Measurements from ENCODE around the gene SPECC1L.
"Not testable (repeated sequence)": the region's sequence is repeated elsewhere in the genome, so short reads cannot be mapped to it uniquely, and the experiment has no call there.

Gene SPECC1L

DNA sequence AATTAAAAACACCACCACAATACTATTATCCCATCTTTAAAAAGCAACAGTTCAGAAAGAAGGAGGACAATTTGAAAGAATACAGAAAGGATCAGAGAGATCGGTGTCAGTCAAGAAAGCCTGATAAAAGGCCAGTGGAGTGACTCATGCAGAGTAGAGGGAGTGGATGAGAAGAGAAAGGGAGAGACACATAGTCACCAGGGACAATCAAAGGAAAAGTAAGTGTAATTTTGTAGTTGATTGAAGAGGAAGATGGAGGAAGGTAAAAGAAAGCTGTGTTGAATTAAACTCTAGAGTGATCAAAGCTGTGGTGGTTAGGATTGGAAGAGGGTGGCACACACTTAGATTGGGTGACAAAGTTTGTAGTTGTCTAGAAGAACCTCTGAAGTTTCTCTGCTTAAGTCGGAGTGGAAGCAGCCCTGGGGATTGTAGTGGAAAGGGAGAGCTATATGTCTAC lies 14.1 kb downstream of the SPECC1L start:
- DNase-seq = peak; percentile 37

DNA sequence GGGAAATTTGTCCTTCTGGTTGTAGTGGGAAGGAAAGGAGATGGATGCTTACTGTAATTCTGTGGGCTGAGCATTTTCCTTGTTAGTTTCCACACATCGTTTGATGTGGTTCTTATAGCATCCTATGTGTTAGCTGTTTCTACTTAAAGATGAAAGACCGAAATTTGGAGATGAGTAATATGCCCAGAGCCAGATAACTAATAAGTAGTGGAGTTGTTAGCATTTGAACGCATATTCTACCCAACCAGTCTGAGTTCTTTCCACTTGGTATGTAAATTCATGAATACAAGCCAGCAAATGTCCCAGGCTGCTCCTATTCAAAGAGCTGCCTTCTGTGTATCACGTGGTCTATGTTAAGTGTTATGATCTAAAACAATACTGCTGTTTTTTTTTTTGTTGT lies 14.6 kb downstream of the SPECC1L start:
- DNase-seq = peak; percentile 77

DNA sequence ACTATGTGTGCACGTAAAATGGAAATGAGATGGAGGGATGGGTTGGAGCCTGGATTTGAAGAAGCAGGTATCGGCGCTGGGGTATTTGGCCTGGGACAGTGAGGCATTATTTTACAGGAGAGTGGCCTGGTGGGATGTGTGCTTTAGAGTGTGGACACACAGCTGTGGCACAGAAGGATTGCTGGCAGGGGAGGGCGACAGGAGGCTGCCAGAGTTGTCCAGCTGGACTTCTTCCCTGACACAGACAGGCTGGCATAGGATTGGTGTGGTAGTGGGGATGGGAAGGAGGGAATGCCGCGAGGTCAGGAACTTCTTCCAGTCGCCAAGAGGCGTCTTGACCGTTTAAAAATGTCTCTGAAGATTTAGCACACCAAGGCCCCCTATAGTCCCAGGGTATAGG lies 16.6 kb downstream of the SPECC1L start:
- not testable (repeated sequence) for DNase-seq

DNA sequence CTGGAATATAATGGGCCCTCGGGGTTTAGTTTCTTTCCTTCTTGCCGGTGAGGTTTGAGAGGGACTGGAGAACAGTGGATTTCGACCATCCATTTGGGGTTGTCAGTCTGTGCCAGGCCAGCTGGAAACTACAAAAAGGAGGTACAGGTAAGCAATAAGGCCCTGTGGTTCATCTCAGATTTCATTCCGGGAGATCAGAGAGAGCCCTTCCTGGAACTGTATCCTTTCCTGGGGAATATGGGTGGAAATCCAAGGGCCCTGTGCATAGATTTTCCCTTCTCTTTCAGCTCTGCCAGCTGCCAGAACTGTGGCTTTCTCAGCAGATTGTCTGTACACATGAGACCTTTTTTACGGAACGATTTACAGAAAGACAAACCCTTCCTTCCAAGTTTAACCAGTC lies 17.2 kb downstream of the SPECC1L start:
- not testable (repeated sequence) for DNase-seq

DNA sequence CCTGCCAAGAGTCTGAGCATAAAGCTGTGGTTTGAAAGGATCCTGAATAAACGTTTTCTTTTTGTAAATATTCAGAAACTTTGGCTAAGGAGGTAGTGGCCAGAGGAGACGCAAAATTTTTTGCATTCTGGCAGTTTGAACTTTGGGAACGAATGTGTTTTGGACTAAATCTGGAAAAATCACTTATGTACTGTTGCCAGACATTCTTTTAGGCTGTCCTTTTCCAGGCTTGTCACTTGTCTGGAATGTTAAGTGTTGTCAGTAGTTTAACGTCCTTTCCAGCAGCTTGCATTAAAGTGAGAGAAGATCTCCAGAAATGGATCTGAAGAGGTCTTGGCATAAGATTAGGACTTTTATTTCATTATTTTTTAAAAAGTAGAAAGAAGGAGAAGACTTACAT lies 18.5 kb downstream of the SPECC1L start:
- DNase-seq = peak; percentile 94

DNA sequence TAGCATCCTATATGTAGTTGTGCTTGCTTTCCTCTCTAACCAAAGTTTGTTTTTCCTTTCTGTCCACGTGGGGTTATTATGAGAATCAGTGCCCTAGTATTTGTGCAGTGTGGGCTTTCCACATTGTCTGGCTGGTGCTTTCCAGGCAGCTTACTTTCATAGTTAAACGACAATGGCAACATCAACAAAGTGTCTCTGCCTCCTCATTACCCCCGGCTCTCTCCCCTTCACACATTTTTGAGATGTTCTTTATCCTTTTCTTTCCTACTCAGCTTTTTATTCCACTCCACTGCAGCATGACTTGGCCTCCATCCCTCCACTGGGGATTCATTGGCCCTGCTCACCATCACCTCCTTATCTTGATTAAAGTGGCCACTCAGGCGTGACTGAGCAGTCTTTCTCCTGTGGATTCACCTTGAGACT lies 19.1 kb downstream of the SPECC1L start:
- peak; percentile 4 for DNase-seq

DNA sequence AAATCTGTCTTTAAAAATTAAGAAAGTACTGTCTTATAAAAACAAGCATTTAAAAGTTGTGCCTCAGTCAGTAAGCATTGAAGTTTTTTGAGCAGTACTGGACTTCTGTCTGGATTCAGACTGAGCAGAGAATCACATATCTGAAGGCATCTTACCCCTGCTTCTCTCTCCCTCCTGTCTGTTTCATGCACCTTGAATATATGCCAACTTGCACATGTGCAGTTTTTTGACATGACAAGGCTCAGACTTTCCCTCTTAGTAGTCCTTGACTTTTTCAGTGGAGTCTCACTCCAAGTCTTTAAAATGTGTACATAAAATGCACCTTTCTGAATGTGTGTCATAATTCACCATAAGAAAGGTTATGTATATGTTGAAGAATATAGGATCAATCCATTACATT lies 19.8 kb downstream of the SPECC1L start:
- peak; percentile 61 for DNase-seq

DNA sequence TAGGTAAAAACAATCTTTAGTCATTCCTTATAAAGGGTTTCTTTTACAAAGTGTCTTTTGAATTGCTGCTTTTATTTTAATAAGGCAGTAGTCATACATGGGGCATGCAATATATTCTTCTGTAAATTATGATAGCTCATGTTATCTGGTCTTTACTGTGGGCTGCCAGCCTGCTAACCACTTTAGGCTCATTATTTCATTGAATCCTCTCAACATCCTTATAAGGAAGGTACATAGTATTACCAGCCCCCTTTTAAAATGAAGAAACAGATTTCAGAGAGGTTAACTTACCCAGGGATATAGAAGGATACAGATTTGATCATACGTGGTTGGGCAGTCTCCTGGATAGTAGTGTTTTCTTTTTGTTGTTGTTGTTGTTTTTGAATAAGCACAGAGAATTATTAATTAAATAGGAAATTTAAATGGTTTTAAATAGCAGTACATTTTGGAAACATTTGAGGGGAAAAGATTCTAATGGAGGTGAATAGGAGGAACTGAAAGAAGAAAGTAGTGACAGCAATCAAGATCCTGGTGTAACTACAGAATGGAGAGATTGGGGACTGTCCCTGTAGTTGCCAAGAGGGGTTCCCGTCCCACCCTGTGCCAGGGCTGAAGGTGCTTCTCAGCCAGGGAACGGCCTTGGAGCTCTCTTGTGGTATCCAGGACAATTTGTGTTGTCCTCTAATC lies 21.0 kb downstream of the SPECC1L start:
- DNase-seq = peak; percentile 5

DNA sequence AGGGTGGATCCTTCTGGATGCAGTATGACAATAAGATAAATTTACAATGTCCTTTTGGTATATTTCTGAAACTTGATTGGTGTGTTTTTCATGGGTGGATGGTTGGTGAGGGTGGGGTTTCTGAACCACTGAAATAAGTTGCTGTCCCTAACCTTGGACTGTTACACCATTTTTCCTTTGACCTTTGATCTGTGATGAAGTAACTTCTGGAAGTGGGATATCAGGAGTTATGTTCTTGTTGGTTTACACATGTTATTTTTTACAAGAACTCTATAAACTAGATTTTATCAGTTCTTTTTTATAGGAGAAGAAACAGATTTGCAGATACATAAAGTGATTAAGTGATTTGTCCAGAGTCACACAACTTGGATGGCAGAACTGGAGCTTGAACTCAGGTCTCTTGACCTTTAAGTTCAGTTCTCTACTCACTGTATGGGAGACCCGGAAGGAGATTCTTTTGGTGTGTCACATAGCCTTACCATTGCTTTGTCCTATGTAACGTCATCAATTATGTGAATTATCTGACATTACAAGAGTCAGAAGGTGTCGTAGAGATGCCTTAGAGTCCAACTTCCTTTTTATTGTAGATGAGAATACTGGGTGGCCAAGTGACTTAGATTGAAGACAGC lies 21.7 kb downstream of the SPECC1L start:
- DNase-seq = not testable (repeated sequence)

DNA sequence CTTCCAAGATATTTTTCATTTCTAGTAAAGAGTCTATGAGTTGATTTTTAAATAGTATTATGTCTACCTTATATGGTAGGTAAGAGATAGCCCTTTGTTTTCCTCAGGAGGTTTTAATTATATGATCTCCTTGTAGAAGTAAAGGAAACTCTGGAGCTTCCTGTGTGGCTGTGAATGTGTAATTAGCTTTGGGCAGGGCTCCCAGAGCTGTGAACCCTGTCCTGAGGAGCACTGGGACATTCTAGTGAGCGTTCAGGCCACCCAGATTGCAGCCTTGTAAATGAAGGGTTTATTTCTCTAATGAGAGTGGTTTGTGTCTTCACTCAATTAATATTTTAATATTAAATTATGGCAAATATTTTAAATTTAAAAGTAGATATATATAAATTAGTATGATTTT lies 24.3 kb downstream of the SPECC1L start:
- not testable (repeated sequence) for DNase-seq

DNA sequence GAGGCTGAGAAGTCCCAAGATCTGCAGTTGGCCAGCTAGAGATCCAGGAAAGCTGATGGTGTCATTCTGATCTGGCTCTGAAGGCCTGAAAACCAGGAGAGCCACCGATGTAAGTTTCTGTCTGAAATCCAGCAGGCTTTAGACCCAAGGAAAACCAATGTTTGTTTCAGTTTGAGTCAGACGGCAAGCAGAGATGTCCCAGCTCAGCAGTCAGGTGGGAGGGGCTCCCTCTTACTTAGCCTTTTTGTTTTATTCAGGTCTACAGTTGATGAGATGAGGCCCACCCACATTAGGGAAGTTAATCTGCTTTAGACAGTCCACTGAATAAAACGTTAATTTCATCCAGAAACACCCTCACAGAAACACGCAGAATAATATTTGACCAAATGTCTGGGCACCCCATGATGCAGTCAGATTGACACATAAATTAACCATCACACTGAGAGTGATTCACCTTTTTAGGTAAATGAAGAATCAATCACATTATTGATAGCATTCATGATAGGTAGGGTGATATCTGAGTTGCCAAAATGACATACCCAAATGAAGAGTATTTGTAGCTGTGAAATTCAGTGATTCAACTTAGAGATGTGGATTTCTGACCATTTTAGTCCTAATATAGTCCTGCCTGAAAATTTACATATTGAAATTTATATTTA lies 28.0 kb downstream of the SPECC1L start:
- not testable (repeated sequence) for DNase-seq

DNA sequence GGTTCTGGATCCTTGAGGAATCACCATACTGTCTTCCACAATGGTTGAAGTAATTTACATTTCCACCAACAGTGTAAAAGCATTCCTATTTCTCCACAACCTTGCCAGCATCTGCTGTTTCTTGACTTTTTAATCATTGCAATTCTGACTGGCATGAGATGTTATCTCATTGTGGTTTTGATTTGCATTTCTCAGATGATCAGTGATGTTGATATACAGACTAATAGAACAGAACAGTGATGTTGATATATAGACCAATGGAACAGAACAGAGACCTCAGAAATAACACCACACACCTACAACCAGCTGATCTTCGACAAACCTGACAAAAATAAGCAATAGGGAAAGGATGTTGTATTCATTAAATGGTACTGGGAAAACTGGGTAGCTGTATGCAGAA lies 29.9 kb downstream of the SPECC1L start:
- not testable (repeated sequence) for DNase-seq

DNA sequence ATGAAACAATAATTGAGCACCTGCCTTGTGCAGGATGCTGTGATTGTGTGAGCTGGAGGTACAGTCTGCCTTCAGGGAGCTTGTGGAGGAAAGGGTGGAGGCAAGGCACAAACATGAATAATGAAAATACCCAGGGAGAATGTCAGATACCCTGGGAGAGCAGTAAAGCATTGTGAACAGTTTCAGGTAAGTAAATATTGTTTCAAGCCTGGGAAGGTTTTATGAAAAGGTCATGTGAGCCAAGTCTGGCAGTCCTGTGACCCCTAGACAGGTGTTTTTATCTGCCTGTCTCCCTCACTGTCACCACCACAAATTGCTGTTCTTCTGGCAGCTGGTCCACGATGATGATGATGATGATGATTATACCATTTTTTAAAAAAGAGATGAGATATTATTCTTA lies 32.0 kb downstream of the SPECC1L start:
- DNase-seq = no peak

DNA sequence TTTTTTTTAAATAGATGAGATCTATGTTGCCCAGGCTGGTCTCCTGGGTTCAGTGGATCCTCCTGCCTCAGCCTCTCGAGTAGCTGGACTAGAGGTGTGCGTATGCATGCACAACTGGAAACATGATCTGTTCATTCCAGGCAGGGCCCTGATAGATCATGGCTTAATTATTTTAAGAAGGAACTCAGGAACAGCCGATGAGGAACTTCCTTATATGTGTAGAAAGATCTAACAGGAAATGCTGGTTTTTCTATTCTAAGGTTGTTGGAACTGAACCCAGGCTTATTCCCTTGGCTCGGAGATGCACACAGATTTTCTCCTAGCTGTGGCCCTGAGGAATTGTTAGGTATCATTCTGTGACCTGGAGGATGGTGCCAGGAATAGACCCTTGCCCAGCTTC lies 32.4 kb downstream of the SPECC1L start:
- no peak for DNase-seq

DNA sequence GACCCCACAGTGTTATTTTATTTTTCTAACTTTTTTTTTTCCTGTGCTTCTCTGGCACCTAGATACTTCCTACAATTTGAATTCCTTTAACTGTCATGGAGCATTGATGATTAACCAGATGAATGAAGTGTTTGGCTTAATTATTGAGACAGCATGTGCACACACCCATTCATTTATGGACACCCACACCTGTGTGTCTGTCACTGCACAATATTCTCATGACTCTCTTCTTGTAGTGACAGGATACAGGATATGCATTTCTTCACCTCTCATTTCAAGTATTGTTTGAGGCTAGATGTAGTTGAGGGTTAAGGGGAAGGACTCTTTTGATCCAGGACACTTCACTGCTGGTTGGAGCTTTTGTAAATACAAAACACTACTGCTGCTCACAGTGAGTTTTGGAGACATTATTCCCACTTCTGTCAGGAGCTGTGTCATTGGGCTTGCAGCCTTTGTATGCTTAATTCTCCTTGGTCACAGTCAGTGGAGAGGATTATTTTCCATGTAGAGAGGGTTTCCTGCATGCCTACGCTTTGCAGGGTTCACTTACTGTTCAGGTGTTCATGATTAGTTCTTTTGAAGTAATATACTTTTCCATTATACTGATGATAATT lies 33.5 kb downstream of the SPECC1L start:
- no peak for DNase-seq

DNA sequence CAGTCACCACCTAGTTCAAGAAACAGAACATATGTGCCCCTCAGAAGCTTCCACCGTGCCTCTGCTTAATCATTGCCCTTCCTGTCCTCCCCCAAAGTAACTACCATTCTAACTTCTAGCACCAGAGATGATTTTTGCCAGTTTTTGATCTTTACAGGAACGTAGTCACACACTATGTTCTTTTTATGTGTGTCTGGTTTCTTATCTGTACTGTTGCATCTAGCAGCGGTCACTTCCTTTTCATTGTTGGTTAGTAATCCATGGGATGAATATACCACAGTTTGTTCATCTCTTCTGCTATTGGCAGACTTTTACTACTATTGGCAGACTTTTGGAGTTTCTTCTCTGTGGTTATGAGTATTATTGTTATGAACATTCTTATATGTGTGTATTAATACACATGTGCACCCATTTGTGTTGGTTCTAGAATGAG lies 34.6 kb downstream of the SPECC1L start:
- DNase-seq = no peak

DNA sequence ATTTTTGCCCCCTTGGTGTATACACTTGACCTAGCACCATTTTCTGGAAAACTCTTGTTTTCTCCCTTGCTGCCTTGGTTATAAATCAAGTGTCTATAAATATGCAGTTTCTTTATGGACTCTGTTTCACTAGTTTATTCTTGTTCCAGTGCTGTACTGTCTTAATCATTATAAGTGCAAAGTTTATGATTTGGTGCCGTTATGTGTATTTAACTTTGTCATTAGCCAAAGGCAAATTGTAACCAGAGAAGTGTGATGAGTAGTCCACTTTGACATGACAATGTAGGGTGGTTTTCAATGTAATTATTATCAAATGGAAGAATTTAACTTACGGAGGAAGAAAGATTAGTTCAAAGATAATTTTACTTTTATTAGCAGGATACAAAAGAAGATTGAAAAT lies 40.3 kb downstream of the SPECC1L start:
- DNase-seq = no peak

DNA sequence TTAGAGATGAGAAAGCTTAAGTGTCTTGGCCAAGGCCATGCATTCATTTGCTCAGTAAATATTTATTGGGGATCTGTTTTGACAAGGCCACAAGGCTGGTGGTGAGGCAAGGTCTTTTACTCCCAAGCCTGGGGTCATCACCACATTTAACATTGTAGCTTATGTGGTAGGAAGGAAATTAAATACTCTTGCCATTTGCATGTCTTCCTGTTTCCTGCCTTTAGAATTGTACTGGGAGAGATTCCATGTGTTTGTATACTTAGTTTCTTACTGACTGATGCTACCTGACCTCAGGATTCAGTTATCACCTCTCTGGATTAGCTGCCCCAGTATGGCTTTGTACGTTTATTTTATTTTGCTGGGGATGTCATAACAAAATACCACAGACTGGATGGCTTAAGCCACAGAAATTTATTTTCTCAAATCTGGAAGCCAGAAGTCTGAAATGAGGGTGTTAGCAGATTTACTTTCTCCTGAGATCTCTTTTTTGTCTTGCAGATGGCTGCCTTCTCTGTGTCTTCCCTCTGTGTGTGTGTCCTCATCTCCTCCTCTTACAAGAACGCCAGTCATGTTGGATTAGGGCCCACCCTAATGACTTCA lies 44.8 kb downstream of the SPECC1L start:
- DNase-seq = peak; percentile 49

DNA sequence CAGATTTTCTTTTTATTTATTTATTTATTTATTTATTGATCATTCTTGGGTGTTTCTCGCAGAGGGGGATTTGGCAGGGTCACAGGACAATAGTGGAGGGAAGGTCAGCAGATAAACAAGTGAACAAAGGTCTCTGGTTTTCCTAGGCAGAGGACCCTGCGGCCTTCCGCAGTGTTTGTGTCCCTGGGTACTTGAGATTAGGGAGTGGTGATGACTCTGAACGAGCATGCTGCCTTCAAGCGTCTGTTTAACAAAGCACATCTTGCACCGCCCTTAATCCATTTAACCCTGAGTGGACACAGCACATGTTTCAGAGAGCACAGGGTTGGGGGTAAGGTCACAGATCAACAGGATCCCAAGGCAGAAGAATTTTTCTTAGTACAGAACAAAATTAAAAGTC lies 45.6 kb downstream of the SPECC1L start:
- DNase-seq = not testable (repeated sequence)

DNA sequence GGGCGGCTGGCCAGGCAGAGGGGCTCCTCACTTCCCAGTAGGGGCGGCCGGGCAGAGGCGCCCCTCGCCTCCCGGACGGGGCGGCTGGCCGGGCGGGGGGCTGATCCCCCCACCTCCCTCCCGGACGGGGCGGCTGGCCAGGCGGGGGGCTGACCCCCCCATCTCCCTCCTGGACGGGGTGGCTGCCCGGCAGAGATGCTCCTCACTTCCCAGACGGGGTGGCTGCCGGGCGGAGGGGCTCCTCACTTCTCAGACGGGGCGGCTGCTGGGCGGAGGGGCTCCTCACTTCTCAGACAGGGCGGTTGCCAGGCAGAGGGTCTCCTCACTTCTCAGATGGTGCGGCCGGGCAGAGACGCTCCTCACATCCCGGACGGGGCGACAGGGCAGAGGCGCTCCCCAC lies 46.9 kb downstream of the SPECC1L start:
- DNase-seq = not testable (repeated sequence)

DNA sequence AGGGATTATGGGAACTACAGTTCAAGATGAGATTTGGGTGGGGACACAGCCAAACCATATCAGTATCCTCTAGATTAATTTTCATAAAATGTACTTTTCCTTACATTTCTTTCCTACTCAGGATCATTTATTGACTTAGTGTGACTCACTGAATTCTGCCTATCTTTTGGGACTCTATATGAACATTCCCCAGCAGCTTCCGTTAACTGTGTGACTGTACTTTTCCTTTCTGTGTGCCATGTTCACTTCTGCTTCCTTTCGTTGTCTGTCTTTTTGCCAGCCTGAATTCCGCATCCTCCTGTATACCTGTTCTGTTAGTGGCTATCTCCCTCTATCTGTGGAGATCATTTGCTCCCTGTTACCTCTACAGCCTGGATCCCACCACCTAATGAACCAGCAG lies 48.8 kb downstream of the SPECC1L start:
- DNase-seq = no peak

DNA sequence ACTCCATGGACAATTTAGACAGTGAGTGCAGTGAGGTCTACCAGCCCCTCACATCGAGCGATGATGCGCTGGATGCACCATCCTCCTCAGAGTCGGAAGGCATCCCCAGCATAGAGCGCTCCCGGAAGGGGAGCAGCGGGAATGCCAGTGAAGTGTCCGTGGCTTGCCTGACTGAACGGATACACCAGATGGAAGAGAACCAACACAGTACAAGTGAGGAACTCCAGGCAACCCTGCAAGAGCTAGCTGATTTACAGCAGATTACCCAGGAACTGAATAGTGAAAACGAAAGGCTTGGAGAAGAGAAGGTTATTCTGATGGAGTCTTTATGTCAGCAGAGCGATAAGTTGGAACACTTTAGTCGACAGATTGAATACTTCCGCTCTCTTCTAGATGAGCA lies 51.4 kb downstream of the SPECC1L start:
- DNase-seq = no peak

DNA sequence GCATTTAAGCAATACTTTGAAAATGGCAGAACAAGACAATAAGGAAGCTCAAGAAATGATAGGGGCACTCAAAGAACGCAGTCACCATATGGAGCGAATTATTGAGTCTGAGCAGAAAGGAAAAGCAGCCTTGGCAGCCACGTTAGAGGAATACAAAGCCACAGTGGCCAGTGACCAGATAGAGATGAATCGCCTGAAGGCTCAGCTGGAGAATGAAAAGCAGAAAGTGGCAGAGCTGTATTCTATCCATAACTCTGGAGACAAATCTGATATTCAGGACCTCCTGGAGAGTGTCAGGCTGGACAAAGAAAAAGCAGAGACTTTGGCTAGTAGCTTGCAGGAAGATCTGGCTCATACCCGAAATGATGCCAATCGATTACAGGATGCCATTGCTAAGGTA lies 51.9 kb downstream of the SPECC1L start:
- peak; percentile 21 for DNase-seq
